ENCODE data around the gene ST6GALNAC5.
A peak's percentile ranks its signal among the peaks of the same experiment; 100 is the strongest.

Gene ST6GALNAC5

DNA sequence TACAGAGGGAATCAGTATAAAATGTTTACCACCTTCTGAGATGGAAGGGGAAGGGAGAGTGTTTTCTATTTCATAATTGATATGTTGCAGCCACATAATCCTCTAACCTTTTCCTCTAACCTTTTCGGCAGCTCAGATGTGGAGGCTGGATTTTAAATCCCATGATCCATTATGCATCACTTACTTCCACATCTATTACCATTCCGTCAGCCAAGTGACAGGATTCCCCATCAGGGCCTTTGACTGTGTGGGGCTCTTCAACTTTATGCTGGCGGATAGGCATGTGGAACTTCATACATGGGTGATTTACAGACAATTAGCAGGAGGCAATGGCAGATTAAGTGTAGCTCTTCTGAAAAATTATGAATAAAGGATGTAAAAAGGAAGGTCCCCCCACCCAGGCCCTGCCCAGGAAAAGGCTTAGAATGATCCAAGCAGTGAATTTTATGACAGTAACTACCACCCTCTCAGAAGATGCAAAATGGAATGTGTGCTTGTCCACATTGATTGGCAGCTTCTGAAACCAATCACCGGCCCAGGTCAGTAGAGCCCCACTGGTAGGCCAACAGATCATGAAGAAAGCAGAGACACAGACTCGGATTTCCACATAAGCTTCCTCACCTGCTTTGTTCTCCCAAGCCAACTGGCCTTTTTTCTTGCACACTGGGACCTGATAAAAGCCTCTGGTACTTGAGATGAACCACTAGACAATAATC lies 147.0 kb downstream of the ST6GALNAC5 start:
- DNase-seq (ENCODE audit: low read depth), result no peak

GRCh38 chr1:77015748-77016341 lies 148.6 kb downstream of the ST6GALNAC5 start:
- DNase-seq (ENCODE audit: low read depth), result no peak

DNA sequence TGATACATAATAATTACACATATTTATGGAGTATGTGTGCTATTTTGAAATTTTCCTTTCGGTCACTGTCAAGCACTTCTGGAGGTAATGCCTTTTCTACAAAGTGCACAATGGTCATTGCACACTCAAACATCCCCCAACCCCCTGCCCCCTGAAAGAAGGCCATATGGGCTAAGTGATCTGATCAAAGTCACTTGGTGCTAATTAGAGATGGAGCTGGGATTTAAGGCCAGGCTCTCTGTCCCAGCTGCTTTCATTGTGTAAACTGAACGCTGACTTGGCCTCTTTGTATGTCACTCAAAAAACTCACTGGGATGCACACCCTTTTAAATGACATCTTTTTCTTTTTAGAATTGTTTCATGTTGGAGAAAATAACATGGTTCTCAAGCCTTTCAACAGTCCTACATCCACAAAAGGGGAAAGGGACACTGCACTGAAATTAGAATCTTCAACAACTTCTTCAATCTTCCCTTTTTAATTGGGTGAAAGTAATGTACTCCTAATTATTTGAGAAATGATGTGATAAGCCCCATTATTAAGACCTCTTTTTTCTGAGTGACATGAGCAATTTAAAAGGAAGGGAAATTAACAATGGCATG lies 149.2 kb downstream of the ST6GALNAC5 start:
- DNase-seq (ENCODE audit: low read depth), result no peak

- DNase-seq (ENCODE audit: low read depth), result no peak
Measured at GRCh38 chr1:77018311-77018710, 151.0 kb downstream of the ST6GALNAC5 start.

- no peak for DNase-seq (ENCODE audit: low read depth)
Measured at GRCh38 chr1:77018761-77019160, 151.5 kb downstream of the ST6GALNAC5 start.

DNA sequence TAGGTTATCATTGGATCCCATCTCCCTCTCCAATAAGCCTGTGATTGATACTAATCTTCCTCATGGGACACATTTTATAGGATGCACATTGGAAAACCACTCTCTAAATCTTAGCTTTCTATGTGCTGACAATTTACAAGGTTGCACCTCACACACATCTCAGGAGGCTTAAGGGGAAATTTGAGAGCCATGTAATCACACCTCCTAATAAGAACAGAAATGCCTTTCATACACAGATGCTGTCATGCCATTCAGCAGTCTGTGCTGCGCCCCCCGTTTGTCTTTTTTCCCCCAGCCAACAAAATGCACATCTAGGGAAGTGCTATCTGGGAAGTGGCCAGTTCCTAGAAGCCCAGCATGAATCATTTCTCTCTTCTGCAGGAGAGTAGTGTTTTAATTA lies 154.5 kb downstream of the ST6GALNAC5 start:
- DNase-seq (ENCODE audit: low read depth), result no peak

GRCh38 chr1:77024500-77024899 lies 157.2 kb downstream of the ST6GALNAC5 start:
- no peak for DNase-seq (ENCODE audit: low read depth)

DNA sequence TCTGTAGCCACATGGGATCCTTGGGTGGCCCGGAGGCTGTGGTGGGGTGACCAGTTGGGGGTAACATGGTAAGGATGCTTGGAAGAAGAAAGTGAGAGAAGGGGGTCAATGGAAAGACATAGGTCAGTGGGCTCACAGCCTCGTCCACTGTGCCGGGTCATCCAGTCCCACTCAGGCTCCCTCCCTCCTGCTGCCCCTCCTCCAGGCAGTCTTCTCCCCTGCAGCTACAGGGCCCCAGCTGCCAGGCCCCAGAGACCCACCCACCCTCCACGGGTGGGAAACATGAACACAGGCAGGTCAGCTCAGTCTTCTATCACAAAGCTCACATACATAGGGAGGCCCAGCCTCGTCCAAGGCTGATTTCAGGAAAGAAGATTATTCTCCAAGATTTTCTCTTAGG lies 158.3 kb downstream of the ST6GALNAC5 start:
- DNase-seq (ENCODE audit: low read depth), result no peak

- DNase-seq (ENCODE audit: low read depth), result no peak
Measured at GRCh38 chr1:77026135-77026534, 158.9 kb downstream of the ST6GALNAC5 start.

DNA sequence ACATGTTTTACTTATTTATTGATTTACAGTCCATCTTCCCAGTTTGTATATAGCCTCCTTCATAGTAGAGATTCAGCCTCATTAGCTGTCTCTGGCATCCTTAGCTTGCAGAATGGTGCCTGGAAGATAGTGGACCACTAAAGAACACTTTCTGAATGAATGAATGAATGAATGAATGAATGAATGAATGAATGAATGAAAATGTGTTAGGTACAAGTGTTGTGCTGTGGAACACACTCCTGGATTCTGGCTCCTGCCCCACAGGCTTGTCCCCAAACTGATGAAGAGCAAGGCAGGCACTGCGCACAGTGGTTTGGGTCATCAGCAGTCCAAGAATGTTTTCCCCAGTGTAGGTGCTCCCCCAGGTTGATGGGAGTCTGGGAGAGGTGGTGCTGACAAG lies 159.4 kb downstream of the ST6GALNAC5 start:
- DNase-seq (ENCODE audit: low read depth), result no peak

GRCh38 chr1:77027847-77028246 lies 160.6 kb downstream of the ST6GALNAC5 start:
- DNase-seq (ENCODE audit: low read depth), result no peak

- no peak for DNase-seq (ENCODE audit: low read depth)
Measured at GRCh38 chr1:77030401-77031105, 163.3 kb downstream of the ST6GALNAC5 start.

DNA sequence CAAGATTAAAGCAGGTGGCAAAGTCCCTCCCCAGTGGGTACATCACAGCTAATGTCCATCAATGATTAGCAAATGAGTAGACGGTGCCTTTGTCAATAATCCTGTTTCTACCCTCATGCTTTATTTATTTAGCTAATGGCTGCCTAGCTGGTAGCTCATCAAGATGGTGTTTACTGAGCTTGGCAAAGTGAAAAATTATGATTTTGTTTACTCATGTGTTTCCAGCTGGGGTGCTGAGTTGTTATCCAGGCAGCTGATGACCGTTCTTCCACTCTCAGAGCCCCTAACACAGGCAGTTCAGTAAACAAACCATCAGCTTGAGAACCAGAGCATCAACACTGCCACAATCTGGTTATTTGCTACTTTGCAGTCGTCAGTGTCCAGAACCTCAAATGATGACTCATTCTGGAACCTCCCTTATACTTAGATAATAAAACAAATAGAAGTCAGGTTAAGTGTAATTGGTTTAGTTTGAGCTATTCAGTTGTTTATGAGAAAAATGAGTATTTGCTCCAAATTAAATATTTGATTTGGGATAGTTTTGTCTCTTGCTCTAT lies 163.9 kb downstream of the ST6GALNAC5 start:
- DNase-seq (ENCODE audit: low read depth), result no peak

DNA sequence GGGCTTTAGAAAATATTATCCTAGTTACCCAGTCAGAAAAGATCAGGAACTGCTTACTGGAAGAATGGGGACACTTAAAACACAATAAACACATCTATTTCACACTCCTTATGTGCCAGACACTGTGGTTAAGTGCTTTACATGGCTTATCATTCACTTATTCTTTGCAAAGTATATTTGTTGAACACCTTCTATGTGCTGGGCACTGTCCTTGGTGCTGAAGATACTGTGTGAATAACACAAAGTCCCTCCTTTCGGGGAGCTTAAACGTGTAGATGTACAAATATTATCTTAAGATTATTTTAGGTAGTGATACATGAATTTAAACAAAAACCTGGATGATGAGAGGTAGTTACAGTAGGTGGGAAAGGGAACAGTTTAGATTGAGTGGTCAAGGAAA lies 169.3 kb downstream of the ST6GALNAC5 start:
- DNase-seq (ENCODE audit: low read depth), result peak; percentile 24

DNA sequence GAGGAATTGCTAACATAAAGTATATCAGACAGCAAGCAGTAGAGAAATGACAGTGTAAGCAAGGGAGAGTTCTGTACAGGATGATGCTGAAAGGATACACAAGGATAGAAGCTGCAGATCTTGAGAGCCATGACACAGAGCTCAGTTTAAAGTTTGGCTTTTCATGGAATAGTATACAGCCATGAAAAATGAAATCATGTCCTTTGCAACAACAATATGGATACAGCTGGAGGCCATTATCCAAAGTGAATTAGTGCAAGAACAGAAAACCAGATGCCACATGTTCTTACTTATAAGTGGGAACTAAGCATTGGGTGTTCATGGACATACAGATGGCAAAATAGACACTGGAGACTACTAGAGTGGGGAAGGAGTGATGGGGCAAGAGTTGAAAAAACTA lies 169.8 kb downstream of the ST6GALNAC5 start:
- no peak for DNase-seq (ENCODE audit: low read depth)

DNA sequence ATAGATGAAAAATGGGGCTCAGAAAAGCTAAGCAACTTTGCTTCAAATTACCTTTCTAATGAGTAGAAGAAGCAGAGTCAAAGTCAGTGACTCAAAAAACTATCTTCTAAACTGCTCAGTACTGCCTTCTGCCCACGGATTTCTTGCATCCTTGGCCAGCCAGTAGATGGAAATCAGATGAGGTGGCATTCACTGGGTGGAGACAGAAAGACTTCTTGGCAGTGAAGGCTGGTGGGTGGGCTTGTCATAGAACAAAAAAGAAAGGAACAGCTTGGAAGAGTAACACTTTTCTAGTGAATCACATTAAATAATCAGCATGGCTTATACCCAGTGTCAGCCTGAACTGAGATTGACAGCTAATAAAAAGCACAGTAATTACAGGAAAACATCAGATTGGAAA lies 170.7 kb downstream of the ST6GALNAC5 start:
- no peak for DNase-seq (ENCODE audit: low read depth)

GRCh38 chr1:77039111-77039510 lies 171.8 kb downstream of the ST6GALNAC5 start:
- no peak for DNase-seq (ENCODE audit: low read depth)

DNA sequence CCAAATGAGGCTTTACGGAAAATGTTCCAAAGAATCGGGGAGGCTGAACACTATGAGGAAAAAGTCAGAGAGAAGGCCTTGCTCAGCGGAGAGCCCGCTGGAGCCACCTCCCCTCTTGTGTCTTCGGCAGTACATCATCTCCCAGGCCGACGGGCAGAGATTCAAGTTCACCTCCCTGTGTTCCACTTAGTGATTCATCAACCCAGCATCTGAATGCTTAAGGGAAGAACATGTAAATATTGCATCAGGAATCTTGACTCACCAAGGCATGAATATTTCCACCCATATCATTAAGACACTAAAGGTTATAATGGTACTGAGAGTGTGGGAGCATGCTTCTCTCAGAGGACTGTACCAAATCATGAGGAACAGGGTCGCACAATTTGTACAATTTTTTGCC lies 172.5 kb downstream of the ST6GALNAC5 start:
- DNase-seq (ENCODE audit: low read depth), result peak; percentile 87

DNA sequence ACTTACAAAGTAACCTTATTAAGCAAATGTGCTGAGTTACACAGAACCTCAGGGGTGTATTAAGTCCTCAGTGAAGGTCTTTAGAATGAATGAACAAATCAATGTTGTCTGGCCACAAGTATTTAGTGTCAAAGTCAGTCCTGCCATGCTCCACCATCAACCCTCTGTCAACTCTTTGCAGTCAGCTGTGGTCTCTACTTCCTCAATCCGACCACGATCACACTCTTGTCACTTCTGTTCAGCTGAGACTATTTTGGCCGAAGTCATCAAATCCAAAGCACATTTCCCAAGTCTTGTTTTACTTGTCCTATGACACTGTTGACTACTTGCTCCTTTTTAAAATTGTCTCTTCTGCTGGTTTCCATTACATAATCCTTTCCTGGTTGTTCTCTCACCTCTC lies 173.5 kb downstream of the ST6GALNAC5 start:
- DNase-seq (ENCODE audit: low read depth), result no peak

GRCh38 chr1:77044133-77044849 lies 177.0 kb downstream of the ST6GALNAC5 start:
- DNase-seq (ENCODE audit: low read depth), result no peak

DNA sequence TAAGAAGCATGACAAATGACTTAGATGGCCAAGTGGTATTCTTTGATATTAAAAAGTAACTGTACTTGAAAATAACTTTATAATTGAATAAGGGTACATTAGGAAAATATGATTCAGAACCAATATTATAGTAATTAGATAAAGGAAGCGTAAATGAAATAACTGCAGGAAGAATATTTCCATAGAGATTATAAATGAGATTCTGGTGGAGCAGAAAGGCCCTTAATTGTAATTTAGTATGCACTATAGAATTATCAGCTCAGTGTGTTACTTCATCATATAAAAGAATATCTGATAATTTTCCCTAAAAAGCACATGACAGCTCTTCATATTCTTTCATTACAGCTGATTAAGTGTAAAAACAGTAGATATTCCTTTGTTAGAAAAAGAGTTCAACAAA lies 180.3 kb downstream of the ST6GALNAC5 start:
- DNase-seq (ENCODE audit: low read depth), result no peak
